Measurements from ENCODE around the gene RPL13.

The RPL13 gene

GRCh38 chr16:89600956-89601355, 40.5 kb downstream of the RPL13 start:
- FAIRE-seq = no peak

GRCh38 chr16:89601906-89602272, 41.4 kb downstream of the RPL13 start:
- no peak for FAIRE-seq

- no peak for FAIRE-seq
These were observed 41.9 kb downstream of the RPL13 start for GRCh38 chr16:89602273-89602951.

GRCh38 chr16:89602952-89603590, 42.6 kb downstream of the RPL13 start:
- no peak for FAIRE-seq

GRCh38 chr16:89604764-89605163, 44.3 kb downstream of the RPL13 start:
- no peak for FAIRE-seq

- no peak for FAIRE-seq
These were observed 44.9 kb downstream of the RPL13 start for GRCh38 chr16:89605186-89605970.

- no peak for FAIRE-seq
These were observed 45.5 kb downstream of the RPL13 start for GRCh38 chr16:89606006-89606405.

- FAIRE-seq = no peak
These were observed 47.0 kb downstream of the RPL13 start for GRCh38 chr16:89607453-89607852.

- no peak for FAIRE-seq
These were observed 47.7 kb downstream of the RPL13 start for GRCh38 chr16:89607937-89608740.

- FAIRE-seq = no peak
These were observed 49.6 kb downstream of the RPL13 start for GRCh38 chr16:89610108-89610453.

- FAIRE-seq = no peak
These were observed 52.1 kb downstream of the RPL13 start for GRCh38 chr16:89612415-89613166.

- no peak for FAIRE-seq
These were observed 52.9 kb downstream of the RPL13 start, which contains the start of gene DPEP1 for GRCh38 chr16:89613231-89613953. Gene DPEP1, plus strand, starts transcription at chr16:89613642. Its CDS starts 16,769 bp downstream, at chr16:89630411.

GRCh38 chr16:89613954-89614459, 53.5 kb downstream of the RPL13 start:
- no peak for FAIRE-seq

All from endometrium (tissue), 2 donors.